ENCODE results near the gene CDH4. TPM values are rescaled to one million over a fixed set of nuclear protein-coding genes. Genes with fewer than 3 reads are reported as not detected.

The CDH4 gene
- total RNA-seq, 2 experiments from 2014 or later = 0.10 to 0.21 TPM

DNA sequence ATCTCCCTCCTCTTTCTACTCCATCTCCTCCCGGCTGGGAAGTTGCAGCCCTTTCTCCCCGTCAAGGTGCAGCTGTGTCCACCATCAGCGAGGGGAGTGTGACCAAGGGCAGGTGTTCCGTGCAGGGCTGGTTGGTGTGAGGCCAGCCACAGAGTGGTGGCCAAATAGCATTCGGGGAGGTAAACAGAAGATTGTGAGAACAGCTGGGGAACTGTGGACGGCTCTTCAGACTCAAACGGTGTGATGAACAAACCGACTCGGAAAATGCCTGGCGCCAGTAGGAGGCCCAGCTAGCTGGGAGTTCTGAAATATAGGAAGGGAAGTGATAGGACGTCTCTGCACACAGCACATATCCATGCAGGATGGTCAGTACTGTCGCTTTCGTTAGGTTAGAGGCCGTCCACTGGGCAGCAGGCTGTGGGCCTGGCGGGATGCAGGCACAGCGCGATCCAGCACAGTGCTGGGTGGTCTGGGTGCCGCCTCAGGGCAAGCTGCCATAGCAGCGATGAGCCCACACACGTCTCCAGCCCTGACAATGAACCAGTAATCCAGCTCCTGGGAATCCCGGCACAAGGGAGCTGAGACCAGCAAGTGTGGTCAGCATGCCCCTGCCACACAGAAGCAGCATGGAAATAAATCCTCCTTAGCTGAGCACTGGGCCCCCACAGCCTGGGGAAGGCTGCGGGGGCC is 555.6 kb downstream of the CDH4 start:
- intact Hi-C loops (cut with micrococcal nuclease) = no loop called here
- no peaks in the 10 kb centered on the region for H3K4me1 Mint-ChIP-seq (ENCODE audit: low read depth)
- no peak overlapping the region for H3K27ac Mint-ChIP-seq
- POLR2A ChIA-PET = no interaction called here
- H3K4me3 Mint-ChIP-seq = no peak overlapping the region
- H3K27me3 Mint-ChIP-seq = peaks cover 11% of the 10 kb centered on the region
- CTCF ChIA-PET = no interaction called here
- H3K36me3 Mint-ChIP-seq = no peaks in the 10 kb centered on the region
- no peaks in the 10 kb centered on the region for H3K9me3 Mint-ChIP-seq
- DNase-seq = no peak

DNA sequence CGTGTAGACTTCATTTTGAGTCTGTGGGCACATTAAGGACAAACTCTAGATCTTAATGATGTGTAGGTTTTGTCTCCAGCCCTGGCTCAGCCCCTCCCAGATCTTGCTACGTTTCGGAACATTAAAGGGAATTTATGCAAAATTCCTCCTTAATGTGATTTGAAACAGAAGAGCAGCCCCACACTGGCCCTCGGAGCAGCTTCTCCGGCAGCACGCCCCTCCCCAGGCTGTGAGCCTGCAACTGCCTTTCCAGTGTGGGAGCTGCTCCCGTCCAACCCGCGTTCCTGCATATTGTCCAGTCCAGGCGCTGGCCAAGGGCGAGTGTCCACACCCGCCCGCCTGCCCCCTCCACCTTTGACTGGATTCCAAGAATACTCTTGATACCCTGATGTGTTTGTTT is 556.4 kb downstream of the CDH4 start:
- Mint-ChIP-seq H3K27me3 (peaks cover 10% of the 10 kb centered on the region), H3K9me3 (no peaks in the 10 kb centered on the region), H3K4me1 (ENCODE audit: low read depth) (no peaks in the 10 kb centered on the region), H3K27ac (no peak overlapping the region), H3K4me3 (no peak overlapping the region), H3K36me3 (no peaks in the 10 kb centered on the region)
- no peak for DNase-seq
- ChIA-PET POLR2A (no interaction called here), CTCF (no interaction called here)
- intact Hi-C loops (cut with micrococcal nuclease) = no loop called here

DNA sequence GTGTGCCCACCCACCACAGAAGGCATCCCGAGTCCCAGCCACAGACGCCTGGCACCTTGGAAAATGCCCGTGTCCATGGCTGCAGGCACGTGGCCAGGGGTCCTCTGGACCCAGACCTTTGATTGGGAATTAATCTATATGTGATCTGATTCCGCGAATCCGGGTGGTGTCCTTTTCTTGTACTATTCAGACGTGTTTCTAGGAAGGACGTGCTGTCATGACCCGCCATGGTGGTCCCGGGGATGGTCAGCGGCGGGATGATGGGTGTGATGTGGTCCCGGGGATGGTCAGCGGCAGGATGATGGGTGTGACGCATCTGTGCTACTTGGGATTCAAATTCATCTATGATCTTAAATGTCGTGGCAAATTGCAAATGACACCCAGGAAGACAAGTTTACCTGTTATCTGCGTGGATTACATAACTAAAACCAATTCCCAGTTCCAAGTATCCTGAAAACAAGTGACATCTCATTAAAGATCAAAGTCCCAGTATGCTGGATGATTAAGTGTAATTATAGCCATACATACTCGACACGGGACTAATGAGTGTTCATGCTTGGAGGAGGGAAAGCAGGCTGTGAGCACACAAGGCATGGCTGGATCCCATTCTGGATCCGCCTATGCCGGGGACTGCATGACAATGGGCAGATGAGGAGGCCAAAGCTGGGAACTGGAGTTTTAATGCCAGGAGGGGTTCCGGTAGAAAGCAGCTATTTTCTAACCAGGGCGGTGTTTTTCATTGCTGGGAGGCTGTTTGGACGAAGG is 557.1 kb downstream of the CDH4 start:
- Mint-ChIP-seq H3K4me1 (ENCODE audit: low read depth) (no peaks in the 10 kb centered on the region), H3K9me3 (no peaks in the 10 kb centered on the region), H3K4me3 (no peak overlapping the region), H3K27ac (no peak overlapping the region), H3K27me3 (peaks cover 8% of the 10 kb centered on the region), H3K36me3 (no peaks in the 10 kb centered on the region)
- ChIA-PET CTCF (no interaction called here), POLR2A (no interaction called here)
- no peak for DNase-seq
- intact Hi-C loops (cut with micrococcal nuclease) = no loop called here

DNA sequence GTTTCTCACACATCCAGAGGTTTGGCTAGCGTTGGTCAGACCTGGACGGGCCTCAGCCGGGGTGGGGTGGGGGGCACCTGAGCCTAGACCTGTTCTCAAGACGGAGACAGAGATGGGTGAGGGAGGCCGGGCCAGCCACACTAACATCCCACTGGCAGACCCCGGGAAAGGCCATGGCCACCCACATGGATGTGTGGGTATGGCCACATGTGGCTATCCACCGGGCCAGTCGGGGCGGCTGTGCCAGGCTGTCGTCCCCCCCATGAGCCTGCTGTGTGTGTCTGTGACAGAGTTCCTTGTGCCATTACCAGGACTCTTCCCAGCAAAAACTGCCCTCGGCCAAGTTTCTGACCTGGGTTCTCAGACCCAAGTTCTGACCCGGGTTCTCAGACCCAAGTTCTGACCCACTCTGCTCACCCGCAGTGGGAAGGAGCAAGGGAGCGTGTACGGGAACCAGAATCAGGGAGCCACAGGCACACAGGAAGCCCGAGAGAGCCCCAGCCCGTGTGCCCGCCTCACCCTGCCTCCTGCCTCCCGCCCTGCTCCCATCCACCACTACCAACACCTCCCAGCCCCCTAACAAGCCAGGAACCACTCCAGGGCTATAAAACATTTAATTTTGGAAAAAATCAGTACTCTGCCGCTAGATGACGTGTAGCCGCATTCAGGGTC is 558.1 kb downstream of the CDH4 start:
- Mint-ChIP-seq H3K27me3 (peaks cover 3% of the 10 kb centered on the region), H3K27ac (no peak overlapping the region), H3K9me3 (no peaks in the 10 kb centered on the region), H3K4me3 (no peak overlapping the region), H3K36me3 (no peaks in the 10 kb centered on the region), H3K4me1 (ENCODE audit: low read depth) (no peaks in the 10 kb centered on the region)
- DNase-seq = no peak
- ChIA-PET CTCF (no interaction called here), POLR2A (no interaction called here)
- intact Hi-C loops (cut with micrococcal nuclease) = no loop called here

DNA sequence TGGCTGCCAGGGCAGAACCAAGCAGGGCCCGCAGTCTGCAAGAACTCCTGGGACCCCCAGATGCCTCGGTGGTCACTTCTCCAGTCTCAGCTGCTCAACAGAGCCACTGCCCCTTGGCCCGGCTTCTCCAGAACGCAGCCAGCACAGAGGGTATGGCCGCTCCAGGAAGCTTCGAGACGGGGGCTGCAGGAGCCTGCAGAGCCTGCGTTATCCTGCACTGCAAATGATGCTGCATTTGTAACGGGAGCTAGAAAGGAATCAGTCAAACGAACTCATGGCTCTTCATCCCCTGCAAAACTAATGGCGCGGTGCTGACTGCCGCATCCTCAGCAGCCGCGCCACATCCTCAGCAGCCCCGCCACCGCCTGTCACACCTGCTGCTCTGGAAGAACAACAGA is 558.7 kb downstream of the CDH4 start:
- ChIA-PET CTCF (no interaction called here), POLR2A (no interaction called here)
- Mint-ChIP-seq H3K27me3 (peaks cover 3% of the 10 kb centered on the region), H3K9me3 (no peaks in the 10 kb centered on the region), H3K4me3 (no peak overlapping the region), H3K4me1 (ENCODE audit: low read depth) (no peaks in the 10 kb centered on the region), H3K27ac (no peak overlapping the region), H3K36me3 (no peaks in the 10 kb centered on the region)
- intact Hi-C loops (cut with micrococcal nuclease) = no loop called here
- no peak for DNase-seq

DNA sequence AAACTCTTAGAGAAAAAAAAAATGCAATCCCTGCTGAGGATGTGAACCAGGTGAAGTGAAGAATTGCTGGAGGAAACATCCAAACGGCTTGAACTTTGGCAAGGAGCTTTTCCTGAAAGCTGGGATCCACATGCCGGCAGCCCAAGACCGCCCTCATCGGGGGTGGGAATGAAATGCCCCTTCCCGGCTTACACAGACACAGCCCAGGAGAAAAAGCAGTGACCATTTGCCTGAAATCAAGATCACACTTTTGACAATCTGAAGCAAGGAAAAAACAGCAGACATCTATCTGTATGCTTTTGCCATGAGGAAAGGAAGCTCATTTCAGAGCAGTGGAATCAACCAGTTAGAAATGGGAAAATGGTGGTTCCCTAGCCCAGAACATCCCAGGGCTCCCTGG is 559.1 kb downstream of the CDH4 start:
- POLR2A ChIA-PET = no interaction called here
- peaks cover 3% of the 10 kb centered on the region for H3K27me3 Mint-ChIP-seq
- no peaks in the 10 kb centered on the region for H3K9me3 Mint-ChIP-seq
- intact Hi-C loops (cut with micrococcal nuclease) = no loop called here
- no peaks in the 10 kb centered on the region for H3K4me1 Mint-ChIP-seq (ENCODE audit: low read depth)
- CTCF ChIA-PET = no interaction called here
- H3K4me3 Mint-ChIP-seq = no peak overlapping the region
- H3K36me3 Mint-ChIP-seq = no peaks in the 10 kb centered on the region
- DNase-seq = no peak
- no peak overlapping the region for H3K27ac Mint-ChIP-seq

DNA sequence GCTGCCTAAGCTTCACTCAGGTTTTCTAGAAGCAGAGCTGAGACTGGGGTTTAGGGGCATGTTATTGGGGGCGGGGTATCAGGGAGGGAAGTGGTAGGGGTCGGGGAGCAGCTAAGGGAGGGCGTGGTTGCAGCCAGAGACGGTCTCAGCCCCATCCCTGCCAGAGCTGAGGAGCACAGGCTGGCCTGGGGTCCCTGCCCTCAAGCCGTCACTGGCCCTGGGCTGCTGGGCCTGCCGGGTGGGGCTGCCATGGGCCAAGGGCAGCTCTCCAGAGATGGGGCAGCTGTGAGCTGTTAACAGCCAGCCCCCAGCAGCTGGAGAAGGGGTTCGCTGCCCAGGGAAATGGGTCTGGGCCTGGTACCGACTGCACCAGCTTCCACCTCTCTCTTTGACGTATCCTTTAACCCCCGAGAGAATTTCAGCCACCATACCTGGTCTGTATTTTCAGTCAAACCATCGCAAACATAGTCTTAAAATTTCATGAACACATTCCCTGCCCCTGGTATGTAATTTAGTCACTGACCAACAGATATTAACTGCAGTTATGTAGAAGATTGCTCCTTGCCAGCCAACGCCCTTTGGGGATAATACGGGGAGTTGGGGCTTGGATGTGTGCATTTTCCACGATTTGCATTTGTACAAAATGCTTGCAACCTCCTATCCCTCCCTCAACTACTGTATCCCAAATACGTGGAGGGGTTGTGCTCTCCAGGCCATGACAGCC is 560.2 kb downstream of the CDH4 start:
- peaks cover 3% of the 10 kb centered on the region for H3K27me3 Mint-ChIP-seq
- CTCF ChIA-PET = no interaction called here
- H3K36me3 Mint-ChIP-seq = no peaks in the 10 kb centered on the region
- H3K9me3 Mint-ChIP-seq = no peaks in the 10 kb centered on the region
- DNase-seq = no peak
- intact Hi-C loops (cut with micrococcal nuclease) = no loop called here
- H3K4me1 Mint-ChIP-seq (ENCODE audit: low read depth) = no peaks in the 10 kb centered on the region
- no peak overlapping the region for H3K4me3 Mint-ChIP-seq
- no peak overlapping the region for H3K27ac Mint-ChIP-seq
- POLR2A ChIA-PET = no interaction called here

DNA sequence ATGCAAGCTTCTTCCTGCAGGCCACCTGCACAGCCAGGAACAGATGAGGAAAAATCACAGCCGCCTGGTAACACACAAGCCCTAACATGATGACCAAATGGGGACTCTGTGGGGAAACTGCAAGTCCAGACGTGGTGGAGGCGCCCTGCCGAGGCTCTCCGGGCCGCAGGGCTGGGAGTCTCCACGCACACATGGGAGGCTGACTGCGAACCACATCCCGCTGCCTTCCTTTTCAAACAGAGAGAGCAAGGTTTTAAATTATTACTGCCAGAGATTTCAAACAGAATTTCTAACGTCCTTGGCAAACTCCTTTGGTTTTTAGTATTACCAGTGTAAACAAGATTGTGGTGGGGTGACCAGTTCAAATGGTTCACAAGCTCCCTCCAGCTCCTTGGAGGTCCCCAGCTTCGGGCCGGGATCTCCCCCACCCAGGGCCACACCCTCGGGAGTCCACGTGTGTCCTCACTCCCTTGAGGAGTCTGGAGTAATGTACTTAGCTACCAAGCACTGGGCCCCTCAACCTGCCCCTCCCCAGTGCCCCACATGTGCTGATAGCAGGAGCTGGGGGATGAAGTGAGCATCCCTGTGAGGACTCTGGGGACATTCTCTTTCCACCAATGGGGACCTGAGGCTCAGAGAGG is 560.9 kb downstream of the CDH4 start:
- no peaks in the 10 kb centered on the region for H3K36me3 Mint-ChIP-seq
- peaks cover 3% of the 10 kb centered on the region for H3K27me3 Mint-ChIP-seq
- H3K4me1 Mint-ChIP-seq (ENCODE audit: low read depth) = no peaks in the 10 kb centered on the region
- H3K27ac Mint-ChIP-seq = no peak overlapping the region
- no peak for DNase-seq
- intact Hi-C loops (cut with micrococcal nuclease) = no loop called here
- H3K9me3 Mint-ChIP-seq = no peaks in the 10 kb centered on the region
- no peak overlapping the region for H3K4me3 Mint-ChIP-seq
- POLR2A ChIA-PET = no interaction called here
- CTCF ChIA-PET = no interaction called here

DNA sequence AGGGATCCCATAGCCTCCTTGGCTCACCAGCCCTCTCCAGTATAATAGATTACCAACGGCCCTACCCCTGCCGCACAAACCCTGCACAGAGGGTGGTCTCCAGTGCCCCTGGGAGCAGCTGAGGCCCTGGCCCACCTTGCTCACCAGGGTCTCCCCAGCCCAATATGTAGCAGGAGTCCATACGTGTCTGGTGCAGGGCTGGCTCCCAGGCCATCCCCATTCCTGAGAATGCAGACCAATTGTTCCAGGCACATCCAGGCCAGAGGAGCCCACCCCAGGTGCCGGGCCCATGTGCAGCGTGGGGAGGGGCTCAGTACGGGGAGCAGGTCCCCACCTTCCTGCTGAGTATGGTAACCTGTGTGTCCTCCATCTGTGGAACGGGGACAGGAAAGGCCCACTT is 561.7 kb downstream of the CDH4 start:
- intact Hi-C loops (cut with micrococcal nuclease) = no loop called here
- H3K27ac Mint-ChIP-seq = no peak overlapping the region
- H3K9me3 Mint-ChIP-seq = no peaks in the 10 kb centered on the region
- H3K4me1 Mint-ChIP-seq (ENCODE audit: low read depth) = no peaks in the 10 kb centered on the region
- no peak for DNase-seq
- H3K27me3 Mint-ChIP-seq = peaks cover 3% of the 10 kb centered on the region
- H3K36me3 Mint-ChIP-seq = no peaks in the 10 kb centered on the region
- CTCF ChIA-PET = no interaction called here
- H3K4me3 Mint-ChIP-seq = no peak overlapping the region
- POLR2A ChIA-PET = no interaction called here

DNA sequence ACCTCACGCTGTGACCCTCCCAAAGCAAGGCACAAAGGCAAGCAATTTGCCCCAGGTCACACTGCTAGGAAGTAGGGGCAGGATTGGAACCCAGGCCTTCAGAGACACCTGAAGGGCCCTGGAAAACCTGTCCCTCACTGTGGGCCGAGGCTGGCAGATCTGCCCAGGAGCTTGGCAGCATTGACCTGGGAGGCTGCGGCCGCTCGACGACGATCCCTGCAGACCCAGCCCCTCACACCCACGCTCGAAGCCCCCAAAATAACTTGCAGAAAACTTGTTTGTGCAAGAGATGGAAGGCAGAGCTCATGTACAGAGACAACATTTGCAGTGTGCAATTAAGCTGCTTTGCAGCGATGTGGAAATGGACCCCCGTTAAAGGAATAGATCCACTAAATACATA is 562.2 kb downstream of the CDH4 start:
- DNase-seq = no peak
- ChIA-PET CTCF (no interaction called here), POLR2A (no interaction called here)
- no peaks in the 10 kb centered on the region for H3K36me3 Mint-ChIP-seq
- H3K4me1 Mint-ChIP-seq (ENCODE audit: low read depth) = no peaks in the 10 kb centered on the region
- no peak overlapping the region for H3K4me3 Mint-ChIP-seq
- H3K27ac Mint-ChIP-seq = no peak overlapping the region
- no peaks in the 10 kb centered on the region for H3K9me3 Mint-ChIP-seq
- intact Hi-C loops (cut with micrococcal nuclease) = no loop called here
- peaks cover 2% of the 10 kb centered on the region for H3K27me3 Mint-ChIP-seq

DNA sequence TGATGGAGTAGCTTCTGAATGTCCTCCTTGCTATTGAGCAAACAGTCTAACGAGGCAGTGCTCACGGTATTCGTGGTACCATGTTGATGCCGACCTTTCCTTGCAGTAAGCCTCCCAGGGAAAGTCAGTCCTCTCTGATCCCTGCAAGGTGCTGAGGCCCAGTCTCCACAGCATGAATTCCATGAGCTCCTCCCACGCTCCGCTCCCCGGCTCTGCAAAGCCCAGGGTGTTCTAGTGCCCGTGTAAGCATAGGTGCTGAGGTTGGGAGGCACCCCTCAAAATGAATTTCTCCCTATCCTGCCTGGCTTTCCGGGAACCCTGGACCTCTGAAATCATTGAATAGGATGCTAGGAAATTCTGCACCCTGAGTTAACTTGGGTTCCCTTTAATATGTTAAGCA is 562.7 kb downstream of the CDH4 start:
- ChIA-PET CTCF (no interaction called here), POLR2A (no interaction called here)
- intact Hi-C loops (cut with micrococcal nuclease) = no loop called here
- H3K27ac Mint-ChIP-seq = no peak overlapping the region
- no peaks in the 10 kb centered on the region for H3K36me3 Mint-ChIP-seq
- DNase-seq = no peak
- H3K27me3 Mint-ChIP-seq = no peaks in the 10 kb centered on the region
- no peaks in the 10 kb centered on the region for H3K4me1 Mint-ChIP-seq (ENCODE audit: low read depth)
- no peak overlapping the region for H3K4me3 Mint-ChIP-seq
- H3K9me3 Mint-ChIP-seq = no peaks in the 10 kb centered on the region

DNA sequence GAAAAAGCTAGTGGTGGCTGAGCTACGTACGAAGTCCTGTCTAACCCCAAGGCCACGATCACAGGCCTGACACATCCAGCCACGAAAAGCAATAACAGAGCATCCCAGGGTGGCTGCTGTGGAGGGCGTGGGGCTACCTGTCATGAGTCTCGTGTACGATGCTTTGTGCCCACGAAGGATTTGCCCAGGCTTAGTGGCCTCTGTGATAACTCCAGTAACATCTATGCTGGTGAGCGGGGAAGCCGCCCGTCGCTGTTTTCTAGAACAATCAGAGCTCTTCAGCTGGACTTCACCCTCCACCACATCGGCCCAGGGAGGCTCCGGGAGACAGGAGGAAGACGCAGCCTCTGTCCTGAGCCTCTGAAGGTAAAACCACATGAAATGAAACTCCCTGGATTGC is 563.1 kb downstream of the CDH4 start:
- Mint-ChIP-seq H3K36me3 (no peaks in the 10 kb centered on the region), H3K4me3 (no peak overlapping the region), H3K27me3 (no peaks in the 10 kb centered on the region), H3K27ac (no peak overlapping the region), H3K4me1 (ENCODE audit: low read depth) (no peaks in the 10 kb centered on the region), H3K9me3 (no peaks in the 10 kb centered on the region)
- ChIA-PET POLR2A (no interaction called here), CTCF (no interaction called here)
- intact Hi-C loops (cut with micrococcal nuclease) = no loop called here
- no peak for DNase-seq
